HG02642 (cell line): ENCODE measurements around the gene PALMD.

Experiments used
- ATAC-seq: cut with Tn5 transposase; IDR thresholded peaks from one replicate; pipeline ENCODE4 v1.9.1; 2021; ENCODE audit warnings: mild to moderate bottlenecking; ENCODE audit not compliant: unreplicated experiment, poor library complexity

Gene PALMD

GRCh38 chr1:99645699-99646531 lies at the start of gene PALMD:
PALMD (plus strand) TSS chr1:99646113; CDS start chr1:99646318, 205 bp downstream.
- no peak for ATAC-seq

- ATAC-seq = no peak
Measured at GRCh38 chr1:99598738-99599411, 47.0 kb upstream of the PALMD start.

- no peak for ATAC-seq
Measured at GRCh38 chr1:99599678-99600175, 46.2 kb upstream of the PALMD start.

GRCh38 chr1:99600782-99601181 lies 45.1 kb upstream of the PALMD start:
- ATAC-seq = no peak

- ATAC-seq = no peak
Measured at GRCh38 chr1:99601208-99601607, 44.7 kb upstream of the PALMD start.

- no peak for ATAC-seq
Measured at GRCh38 chr1:99601709-99602403, 44.1 kb upstream of the PALMD start.

GRCh38 chr1:99602404-99602969 lies 43.4 kb upstream of the PALMD start:
- ATAC-seq = no peak

GRCh38 chr1:99603699-99604560 lies 42.0 kb upstream of the PALMD start:
- ATAC-seq = no peak

- ATAC-seq = no peak
Measured at GRCh38 chr1:99606306-99606705, 39.6 kb upstream of the PALMD start.

GRCh38 chr1:99607590-99607989 lies 38.3 kb upstream of the PALMD start:
- no peak for ATAC-seq

GRCh38 chr1:99608058-99608457 lies 37.9 kb upstream of the PALMD start:
- ATAC-seq = no peak

GRCh38 chr1:99613716-99614115 lies 32.2 kb upstream of the PALMD start:
- no peak for ATAC-seq

GRCh38 chr1:99614728-99615127 lies 31.2 kb upstream of the PALMD start:
- ATAC-seq = no peak

GRCh38 chr1:99619583-99619982 lies 26.3 kb upstream of the PALMD start:
- ATAC-seq = no peak

- ATAC-seq = no peak
Measured at GRCh38 chr1:99621340-99621901, 24.5 kb upstream of the PALMD start.

- no peak for ATAC-seq
Measured at GRCh38 chr1:99622702-99623347, 23.1 kb upstream of the PALMD start.

GRCh38 chr1:99623554-99623953 lies 22.4 kb upstream of the PALMD start:
- no peak for ATAC-seq

- no peak for ATAC-seq
Measured at GRCh38 chr1:99627615-99628014, 18.3 kb upstream of the PALMD start.

GRCh38 chr1:99629164-99629563 lies 16.7 kb upstream of the PALMD start:
- ATAC-seq = no peak
